ENCODE measurements around the gene MAPK8IP2.

- TF ChIP-seq MYC (IDR thresholded peaks at IDR 0.05; ENCODE audit: insufficient read depth, insufficient read length, insufficient replicate concordance, low read length, severe bottlenecking) (no peak), BHLHE40 (IDR thresholded peaks at IDR 0.05; ENCODE audit: borderline replicate concordance in 1 of 2, low read depth in 2 of 2, low read length in 1 of 2) (no peak), POLR2AphosphoS2 (IDR thresholded peaks at IDR 0.05; ENCODE audit: low read depth, low read length) (no peak)
- TF ChIP-seq, protein P1, sequence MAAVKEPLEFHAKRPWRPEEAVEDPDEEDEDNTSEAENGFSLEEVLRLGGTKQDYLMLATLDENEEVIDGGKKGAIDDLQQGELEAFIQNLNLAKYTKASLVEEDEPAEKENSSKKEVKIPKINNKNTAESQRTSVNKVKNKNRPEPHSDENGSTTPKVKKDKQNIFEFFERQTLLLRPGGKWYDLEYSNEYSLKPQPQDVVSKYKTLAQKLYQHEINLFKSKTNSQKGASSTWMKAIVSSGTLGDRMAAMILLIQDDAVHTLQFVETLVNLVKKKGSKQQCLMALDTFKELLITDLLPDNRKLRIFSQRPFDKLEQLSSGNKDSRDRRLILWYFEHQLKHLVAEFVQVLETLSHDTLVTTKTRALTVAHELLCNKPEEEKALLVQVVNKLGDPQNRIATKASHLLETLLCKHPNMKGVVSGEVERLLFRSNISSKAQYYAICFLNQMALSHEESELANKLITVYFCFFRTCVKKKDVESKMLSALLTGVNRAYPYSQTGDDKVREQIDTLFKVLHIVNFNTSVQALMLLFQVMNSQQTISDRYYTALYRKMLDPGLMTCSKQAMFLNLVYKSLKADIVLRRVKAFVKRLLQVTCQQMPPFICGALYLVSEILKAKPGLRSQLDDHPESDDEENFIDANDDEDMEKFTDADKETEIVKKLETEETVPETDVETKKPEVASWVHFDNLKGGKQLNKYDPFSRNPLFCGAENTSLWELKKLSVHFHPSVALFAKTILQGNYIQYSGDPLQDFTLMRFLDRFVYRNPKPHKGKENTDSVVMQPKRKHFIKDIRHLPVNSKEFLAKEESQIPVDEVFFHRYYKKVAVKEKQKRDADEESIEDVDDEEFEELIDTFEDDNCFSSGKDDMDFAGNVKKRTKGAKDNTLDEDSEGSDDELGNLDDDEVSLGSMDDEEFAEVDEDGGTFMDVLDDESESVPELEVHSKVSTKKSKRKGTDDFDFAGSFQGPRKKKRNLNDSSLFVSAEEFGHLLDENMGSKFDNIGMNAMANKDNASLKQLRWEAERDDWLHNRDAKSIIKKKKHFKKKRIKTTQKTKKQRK (IDR thresholded peaks at IDR 0.05; ENCODE audit: low read depth, low read length) = no peak
These were observed 29.8 kb downstream of the MAPK8IP2 start for GRCh38 chr22:50630376-50630775.
